Measurements from ENCODE around the gene TNS2.

TNS2 gene

GRCh38 chr12:53047221-53048032 is 2.4 kb upstream of the TNS2 start:
- Histone ChIP-seq H3K27ac (ENCODE audit: insufficient read depth in 1 of 2, low read depth in 1 of 2, low read length in 2 of 2, poor library complexity in 1 of 2, severe bottlenecking in 2 of 2) (peak overlapping the region in 1 of 2 experiments; percentile 34), H3K4me3 (ENCODE audit: control insufficient read depth in 1 of 7, extremely low read depth in 1 of 7, insufficient read depth in 4 of 7, low read depth in 2 of 7, low read length in 6 of 7) (peak overlapping the region; percentile 48 to 89 (median 79)), H3K27me3 (replicated peaks in 2 of 5; ENCODE audit: control insufficient read depth in 4 of 5, insufficient read depth in 5 of 5, low read length in 4 of 5) (peaks cover 0 to 1% (median 0%) of the 10 kb centered on the region in 5 experiments), H3K36me3 (ENCODE audit: control insufficient read depth in 4 of 4, insufficient read depth in 4 of 4, low read length in 3 of 4) (peaks cover 0 to 6% (median 2%) of the 10 kb centered on the region in 4 experiments), H3K4me1 (ENCODE audit: control extremely low read depth in 1 of 4, control insufficient read depth in 4 of 4, insufficient read depth in 4 of 4, low read length in 3 of 4) (peaks cover 0 to 29% (median 20%) of the 10 kb centered on the region in 4 experiments), H3K9me3 (ENCODE audit: control extremely low read depth in 1 of 5, control insufficient read depth in 4 of 5, insufficient read depth in 2 of 5, low read depth in 1 of 5, low read length in 4 of 5) (no peaks in the 10 kb centered on the region)
- ChIA-PET CTCF (interaction anchor here (0.7 to 4.2 kb wide), 15 partner anchors 9 to 161 kb away, joined by 3 to 33 read pairs (median 7); partner anchors contain the start of gene IGFBP6), POLR2A (interaction anchor here (0.6 to 1.7 kb wide), 4 partner anchors 25 to 151 kb away, joined by 3 read pairs; partner anchors contain the start of gene IGFBP6)
- 1% methylated on average over 45 of the region's 94 CpGs for WGBS (ENCODE audit: insufficient coverage)
- peak; percentile 46 to 76 (median 69) for DNase-seq

- Histone ChIP-seq H3K4me1 (ENCODE audit: control extremely low read depth in 1 of 4, control insufficient read depth in 4 of 4, insufficient read depth in 4 of 4, low read length in 3 of 4) (peaks cover 0 to 29% (median 20%) of the 10 kb centered on the region in 4 experiments), H3K36me3 (ENCODE audit: control insufficient read depth in 4 of 4, insufficient read depth in 4 of 4, low read length in 3 of 4) (no peaks in the 10 kb centered on the region), H3K27ac (ENCODE audit: insufficient read depth in 1 of 2, low read depth in 1 of 2, low read length in 2 of 2, poor library complexity in 1 of 2, severe bottlenecking in 2 of 2) (peak overlapping the region in 1 of 2 experiments; percentile 34), H3K4me3 (ENCODE audit: control insufficient read depth in 1 of 7, extremely low read depth in 1 of 7, insufficient read depth in 4 of 7, low read depth in 2 of 7, low read length in 6 of 7) (peak overlapping the region in 3 of 7 experiments; percentile 67 to 77 (median 69)), H3K27me3 (replicated peaks in 2 of 5; ENCODE audit: control insufficient read depth in 4 of 5, insufficient read depth in 5 of 5, low read length in 4 of 5) (peaks cover 0 to 1% (median 0%) of the 10 kb centered on the region in 5 experiments), H3K9me3 (ENCODE audit: control extremely low read depth in 1 of 5, control insufficient read depth in 4 of 5, insufficient read depth in 2 of 5, low read depth in 1 of 5, low read length in 4 of 5) (no peaks in the 10 kb centered on the region)
- CTCF ChIA-PET: interaction anchor here (0.7 to 4.2 kb wide), 15 partner anchors 8 to 161 kb away, joined by 3 to 33 read pairs (median 7); partner anchors contain the start of gene IGFBP6
- whole genome bisulfite sequencing (ENCODE audit: insufficient coverage): 86% methylated on average over 2 of the region's 10 CpGs
- POLR2A ChIA-PET: interaction anchor here (0.6 to 1.7 kb wide), 4 partner anchors 24 to 150 kb away, joined by 3 read pairs; partner anchors contain the start of gene IGFBP6
- DNase-seq: no peak
Observed at GRCh38 chr12:53048033-53048779, 1.7 kb upstream of the TNS2 start.

GRCh38 chr12:53048780-53049401 is 974 bp upstream of the TNS2 start:
- DNase-seq: no peak
- Histone ChIP-seq H3K36me3 (ENCODE audit: control insufficient read depth in 4 of 4, insufficient read depth in 4 of 4, low read length in 3 of 4) (no peaks in the 10 kb centered on the region), H3K4me3 (ENCODE audit: control insufficient read depth in 1 of 7, extremely low read depth in 1 of 7, insufficient read depth in 4 of 7, low read depth in 2 of 7, low read length in 6 of 7) (no peak overlapping the region), H3K4me1 (ENCODE audit: control extremely low read depth in 1 of 4, control insufficient read depth in 4 of 4, insufficient read depth in 4 of 4, low read length in 3 of 4) (peaks cover 0 to 34% (median 25%) of the 10 kb centered on the region in 4 experiments), H3K27ac (ENCODE audit: insufficient read depth in 1 of 2, low read depth in 1 of 2, low read length in 2 of 2, poor library complexity in 1 of 2, severe bottlenecking in 2 of 2) (no peak overlapping the region), H3K27me3 (replicated peaks in 2 of 5; ENCODE audit: control insufficient read depth in 4 of 5, insufficient read depth in 5 of 5, low read length in 4 of 5) (peaks cover 0 to 1% (median 0%) of the 10 kb centered on the region in 5 experiments), H3K9me3 (ENCODE audit: control extremely low read depth in 1 of 5, control insufficient read depth in 4 of 5, insufficient read depth in 2 of 5, low read depth in 1 of 5, low read length in 4 of 5) (no peaks in the 10 kb centered on the region)
- CTCF ChIA-PET: interaction anchor here (1.5 to 4.2 kb wide), 5 partner anchors 12 to 149 kb away, joined by 7 to 33 read pairs (median 10); partner anchors contain the start of gene IGFBP6
- POLR2A ChIA-PET: no interaction called here
- WGBS (ENCODE audit: insufficient coverage): 92% methylated on average over 4 of the region's 6 CpGs

- ChIA-PET CTCF (interaction anchor here (0.8 to 1.7 kb wide), 5 partner anchors 11 to 138 kb away, joined by 3 to 9 read pairs (median 5); no protein-coding TSS in a partner anchor), POLR2A (interaction anchor here (0.8 kb wide), 1 partner anchor 29 kb away, joined by 3 read pairs; no protein-coding TSS in a partner anchor)
- Histone ChIP-seq H3K4me3 (ENCODE audit: control insufficient read depth in 1 of 7, extremely low read depth in 1 of 7, insufficient read depth in 4 of 7, low read depth in 2 of 7, low read length in 6 of 7) (no peak overlapping the region), H3K27ac (ENCODE audit: insufficient read depth in 1 of 2, low read depth in 1 of 2, low read length in 2 of 2, poor library complexity in 1 of 2, severe bottlenecking in 2 of 2) (no peak overlapping the region), H3K36me3 (ENCODE audit: control insufficient read depth in 4 of 4, insufficient read depth in 4 of 4, low read length in 3 of 4) (no peaks in the 10 kb centered on the region), H3K9me3 (ENCODE audit: control extremely low read depth in 1 of 5, control insufficient read depth in 4 of 5, insufficient read depth in 2 of 5, low read depth in 1 of 5, low read length in 4 of 5) (no peaks in the 10 kb centered on the region), H3K4me1 (ENCODE audit: control extremely low read depth in 1 of 4, control insufficient read depth in 4 of 4, insufficient read depth in 4 of 4, low read length in 3 of 4) (peaks cover 0 to 38% (median 28%) of the 10 kb centered on the region in 4 experiments), H3K27me3 (replicated peaks in 2 of 5; ENCODE audit: control insufficient read depth in 4 of 5, insufficient read depth in 5 of 5, low read length in 4 of 5) (no peaks in the 10 kb centered on the region)
- DNase-seq: no peak
- 100% methylated on average over 1 of the region's 2 CpGs for WGBS (ENCODE audit: insufficient coverage)
Observed at GRCh38 chr12:53050426-53051057, 677 bp downstream of the TNS2 start.

- WGBS (ENCODE audit: insufficient coverage): 86% methylated on average over 11 of the region's 11 CpGs
- CTCF ChIA-PET: interaction anchor here (0.8 to 1.7 kb wide), 8 partner anchors 9 to 137 kb away, joined by 3 to 9 read pairs (median 4); partner anchors contain the start of gene SOAT2
- H3K4me1 ChIP-seq (ENCODE audit: control extremely low read depth in 1 of 4, control insufficient read depth in 4 of 4, insufficient read depth in 4 of 4, low read length in 3 of 4): peaks cover 0 to 35% (median 23%) of the 10 kb centered on the region in 4 experiments
Observed at GRCh38 chr12:53051058-53051880, 1.4 kb downstream of the TNS2 start.

More at GRCh38 chr12:53051058-53051880, 1.4 kb downstream of the TNS2 start:
- POLR2A ChIA-PET: interaction anchor here (1.1 kb wide), 1 partner anchor 12 kb away, joined by 3 read pairs; no protein-coding TSS in a partner anchor
- no peak overlapping the region for H3K27ac ChIP-seq (ENCODE audit: insufficient read depth in 1 of 2, low read depth in 1 of 2, low read length in 2 of 2, poor library complexity in 1 of 2, severe bottlenecking in 2 of 2)
- DNase-seq: no peak
- H3K9me3 ChIP-seq (ENCODE audit: control extremely low read depth in 1 of 5, control insufficient read depth in 4 of 5, insufficient read depth in 2 of 5, low read depth in 1 of 5, low read length in 4 of 5): no peaks in the 10 kb centered on the region
- H3K27me3 ChIP-seq (replicated peaks in 2 of 5; ENCODE audit: control insufficient read depth in 4 of 5, insufficient read depth in 5 of 5, low read length in 4 of 5): no peaks in the 10 kb centered on the region
- H3K4me3 ChIP-seq (ENCODE audit: control insufficient read depth in 1 of 7, extremely low read depth in 1 of 7, insufficient read depth in 4 of 7, low read depth in 2 of 7, low read length in 6 of 7): no peak overlapping the region
- H3K36me3 ChIP-seq (ENCODE audit: control insufficient read depth in 4 of 4, insufficient read depth in 4 of 4, low read length in 3 of 4): no peaks in the 10 kb centered on the region
